Activated CD4-positive, alpha-beta T cell treated with anti-CD3 and anti-CD28 coated beads, Interleukin-2, amount 10 ng/mL, durations not matched to agents 24 days and 14 days (primary cell): ENCODE results near the gene OR4L1. TPM values are rescaled to one million over a fixed set of nuclear protein-coding genes. Genes with fewer than 3 reads are reported as not detected.
"Not testable (repeated sequence)": the region's sequence is repeated elsewhere in the genome, so short reads cannot be mapped to it uniquely, and the experiment has no call there.

Experiments
- DNase-seq: peaks from one replicate; pipeline ENCODE4 v3.0.0; 2022
- H3K27ac Mint-ChIP-seq: one replicate; pipeline ENCODE4 v1.8.0; 2022; ENCODE audit warnings: mild to moderate bottlenecking, mixed read lengths
- H3K27me3 Mint-ChIP-seq: one replicate; pipeline ENCODE4 v1.8.0; 2022; ENCODE audit warnings: mixed read lengths
- H3K36me3 Mint-ChIP-seq: one replicate; pipeline ENCODE4 v1.8.0; 2022; ENCODE audit warnings: low read depth, mild to moderate bottlenecking, mixed read lengths
- H3K4me1 Mint-ChIP-seq: one replicate; pipeline ENCODE4 v1.8.0; 2021; ENCODE audit warnings: mixed read lengths
- H3K4me3 Mint-ChIP-seq: one replicate; pipeline ENCODE4 v1.8.0; 2022; ENCODE audit warnings: mild to moderate bottlenecking, moderate library complexity, mixed read lengths
- H3K9me3 Mint-ChIP-seq: one replicate; pipeline ENCODE4 v1.8.0; 2021; ENCODE audit warnings: mixed read lengths
- intact Hi-C: fragments of 100-400 bp; cut with micrococcal nuclease; formaldehyde crosslinking; loops from one replicate; pipeline ENCODE4 v1.15.1; 2023
- total RNA-seq: library from RNA; stranded (reverse); gene quantifications from 2 replicates; pipeline ENCODE4 v1.2.3, GENCODE V29; 2022

OR4L1 gene, protein sequence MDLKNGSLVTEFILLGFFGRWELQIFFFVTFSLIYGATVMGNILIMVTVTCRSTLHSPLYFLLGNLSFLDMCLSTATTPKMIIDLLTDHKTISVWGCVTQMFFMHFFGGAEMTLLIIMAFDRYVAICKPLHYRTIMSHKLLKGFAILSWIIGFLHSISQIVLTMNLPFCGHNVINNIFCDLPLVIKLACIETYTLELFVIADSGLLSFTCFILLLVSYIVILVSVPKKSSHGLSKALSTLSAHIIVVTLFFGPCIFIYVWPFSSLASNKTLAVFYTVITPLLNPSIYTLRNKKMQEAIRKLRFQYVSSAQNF
- not detected in 2 replicates for total RNA-seq

DNA sequence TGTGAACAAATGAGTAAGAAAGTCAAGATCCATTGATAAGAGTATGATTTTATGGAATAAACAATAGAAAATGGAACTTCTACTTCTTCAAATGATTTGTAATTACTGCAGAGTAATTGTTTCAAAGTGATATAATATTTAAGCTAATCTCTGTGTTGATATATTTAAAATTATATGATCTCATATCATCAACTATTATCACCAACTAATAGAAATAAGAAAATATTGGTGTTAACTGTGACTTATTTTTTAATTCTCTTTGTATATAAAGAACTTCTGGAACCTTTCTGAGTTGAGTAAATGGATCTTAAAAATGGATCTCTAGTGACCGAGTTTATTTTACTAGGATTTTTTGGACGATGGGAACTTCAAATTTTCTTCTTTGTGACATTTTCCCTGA is at the start of gene OR4L1:
Gene OR4L1, plus strand, starts transcription at position 301 of the 400 bp plus-strand sequence. Its CDS starts 0 bp downstream, at position 301.
- H3K4me3 Mint-ChIP-seq, result no peak within 1 kb of the TSS
- H3K27me3 Mint-ChIP-seq, result no peaks in the 10 kb centered on the region
- H3K4me1 Mint-ChIP-seq, result no peaks in the 10 kb centered on the region
- no peaks in the 10 kb centered on the region for H3K9me3 Mint-ChIP-seq
- intact Hi-C loops, result no loop called here
- H3K36me3 Mint-ChIP-seq, result no peaks in the 10 kb centered on the region
- DNase-seq, result no peak
- no peak within 1 kb of the TSS for H3K27ac Mint-ChIP-seq

GRCh38 chr14:20019257-20019865 is 40.5 kb upstream of the OR4L1 start, which contains the start of gene OR4K14:
OR4K14 (minus strand) TSS chr14:20019307; CDS start chr14:20015193, 4,114 bp downstream.
- no peak for DNase-seq
- intact Hi-C loops, result no loop called here
- no peak within 1 kb of the TSS for H3K4me3 Mint-ChIP-seq

GRCh38 chr14:20031058-20031457 is 28.8 kb upstream of the OR4L1 start:
- Mint-ChIP-seq H3K27ac (no peak overlapping the region), H3K36me3 (no peaks in the 10 kb centered on the region), H3K27me3 (no peaks in the 10 kb centered on the region), H3K4me1 (no peaks in the 10 kb centered on the region), H3K4me3 (no peak overlapping the region), H3K9me3 (peaks cover 8% of the 10 kb centered on the region)
- intact Hi-C loops, result no loop called here
- no peak for DNase-seq

More at GRCh38 chr14:20019257-20019865, 40.5 kb upstream of the OR4L1 start, which contains the start of gene OR4K14:
- Mint-ChIP-seq H3K36me3 (no peaks in the 10 kb centered on the region), H3K9me3 (peaks cover under 1% of the 10 kb centered on the region), H3K27ac (no peak within 1 kb of the TSS), H3K4me1 (no peaks in the 10 kb centered on the region), H3K27me3 (no peaks in the 10 kb centered on the region)

DNA sequence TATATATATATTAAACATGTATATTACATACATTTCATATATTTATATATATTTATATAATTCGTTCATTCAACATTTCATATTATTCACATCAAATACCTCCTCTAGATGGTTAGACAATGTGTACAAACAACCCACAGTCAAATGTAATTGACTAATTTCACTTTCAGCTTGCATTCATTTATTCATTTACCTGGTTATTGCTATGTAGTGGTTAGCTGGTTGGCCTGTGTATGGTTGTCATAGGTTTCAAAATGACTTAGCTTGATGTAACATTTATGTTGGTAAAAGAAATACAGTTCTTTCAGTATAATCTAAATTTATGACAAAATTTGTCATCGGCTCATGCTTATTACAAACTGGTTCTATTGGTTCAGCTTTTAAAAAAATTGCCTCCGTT is 24.4 kb upstream of the OR4L1 start:
- no peak for DNase-seq
- H3K27me3 Mint-ChIP-seq, result no peaks in the 10 kb centered on the region
- H3K4me3 Mint-ChIP-seq, result no peak overlapping the region
- no peaks in the 10 kb centered on the region for H3K4me1 Mint-ChIP-seq
- no peak overlapping the region for H3K27ac Mint-ChIP-seq
- intact Hi-C loops, result no loop called here
- peaks cover 8% of the 10 kb centered on the region for H3K9me3 Mint-ChIP-seq
- H3K36me3 Mint-ChIP-seq, result no peaks in the 10 kb centered on the region

DNA sequence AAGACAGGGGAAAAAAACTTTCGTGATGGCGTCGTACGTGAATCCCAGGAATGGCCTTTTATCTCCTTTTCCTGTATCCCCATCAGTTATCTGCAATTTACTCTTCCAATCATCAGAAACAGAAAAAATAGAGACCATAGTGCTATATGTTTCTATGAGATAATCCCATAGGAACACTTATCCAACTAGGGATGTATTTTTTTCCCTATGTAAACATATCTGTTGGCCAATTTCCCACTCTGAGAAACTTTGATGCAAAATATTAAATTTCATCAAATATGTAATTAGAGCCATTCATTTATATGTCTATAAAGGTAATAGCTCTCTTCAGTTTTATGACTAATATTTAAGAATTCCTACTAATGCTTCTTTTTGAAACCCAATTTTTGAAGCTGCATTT is 23.9 kb upstream of the OR4L1 start, which contains the start of gene OR4K13:
Gene OR4K13, minus strand, starts transcription at position 101 of the 400 bp plus-strand sequence. CDS start 1,280 bp downstream, outside the sequence.
- Mint-ChIP-seq H3K27ac (no peak within 1 kb of the TSS), H3K27me3 (no peaks in the 10 kb centered on the region), H3K4me1 (no peaks in the 10 kb centered on the region), H3K4me3 (no peak within 1 kb of the TSS), H3K9me3 (peaks cover 8% of the 10 kb centered on the region), H3K36me3 (no peaks in the 10 kb centered on the region)
- no peak for DNase-seq
- intact Hi-C loops, result no loop called here

GRCh38 chr14:20044243-20044642 is 15.6 kb upstream of the OR4L1 start:
- H3K36me3 Mint-ChIP-seq, result no peaks in the 10 kb centered on the region
- no peaks in the 10 kb centered on the region for H3K27me3 Mint-ChIP-seq
- H3K9me3 Mint-ChIP-seq, result no peaks in the 10 kb centered on the region
- no peaks in the 10 kb centered on the region for H3K4me1 Mint-ChIP-seq
- intact Hi-C loops, result no loop called here
- no peak overlapping the region for H3K4me3 Mint-ChIP-seq
- DNase-seq, result no peak
- no peak overlapping the region for H3K27ac Mint-ChIP-seq

GRCh38 chr14:20048202-20048601 is 11.6 kb upstream of the OR4L1 start:
- H3K9me3 Mint-ChIP-seq, result no peaks in the 10 kb centered on the region
- H3K36me3 Mint-ChIP-seq, result no peaks in the 10 kb centered on the region
- H3K4me1 Mint-ChIP-seq, result no peaks in the 10 kb centered on the region
- no peaks in the 10 kb centered on the region for H3K27me3 Mint-ChIP-seq
- DNase-seq, result no peak
- no peak overlapping the region for H3K27ac Mint-ChIP-seq
- intact Hi-C loops, result no loop called here
- no peak overlapping the region for H3K4me3 Mint-ChIP-seq

GRCh38 chr14:20092050-20092449 is 32.2 kb downstream of the OR4L1 start:
- Mint-ChIP-seq H3K4me1 (no peaks in the 10 kb centered on the region), H3K27me3 (peaks cover 2% of the 10 kb centered on the region), H3K4me3 (no peak overlapping the region), H3K27ac (no peak overlapping the region), H3K9me3 (no peaks in the 10 kb centered on the region), H3K36me3 (no peaks in the 10 kb centered on the region)
- intact Hi-C loops, result no loop called here
- no peak for DNase-seq

DNA sequence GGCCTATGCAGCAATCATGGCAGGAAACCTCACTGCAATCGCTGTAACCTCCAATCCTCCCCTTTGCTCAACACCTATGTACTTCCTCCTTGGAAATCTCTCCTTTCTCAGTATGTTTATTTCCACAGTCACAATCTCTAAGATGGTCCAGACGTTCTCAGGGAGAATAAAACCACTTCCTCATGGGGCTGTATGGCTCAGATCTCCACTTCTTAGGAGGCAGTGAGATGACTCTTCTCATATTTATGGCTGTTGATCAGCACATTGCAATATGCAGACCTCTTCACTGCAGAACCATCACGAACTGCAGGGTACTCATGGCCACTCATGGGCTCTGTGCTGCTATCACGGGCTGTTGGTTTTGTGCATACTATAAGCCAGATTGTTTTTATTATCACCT is 33.6 kb downstream of the OR4L1 start:
- Mint-ChIP-seq H3K9me3 (no peaks in the 10 kb centered on the region), H3K4me1 (no peaks in the 10 kb centered on the region), H3K36me3 (no peaks in the 10 kb centered on the region), H3K27ac (no peak overlapping the region), H3K4me3 (no peak overlapping the region), H3K27me3 (peaks cover 2% of the 10 kb centered on the region)
- intact Hi-C loops, result no loop called here
- DNase-seq, result no peak

- H3K4me1 Mint-ChIP-seq, H3K36me3 Mint-ChIP-seq, H3K27ac Mint-ChIP-seq, DNase-seq, intact Hi-C loops, H3K4me3 Mint-ChIP-seq, H3K27me3 Mint-ChIP-seq, H3K9me3 Mint-ChIP-seq: not testable (repeated sequence)
Measured at GRCh38 chr14:20098926-20099770, 39.3 kb downstream of the OR4L1 start.

DNA sequence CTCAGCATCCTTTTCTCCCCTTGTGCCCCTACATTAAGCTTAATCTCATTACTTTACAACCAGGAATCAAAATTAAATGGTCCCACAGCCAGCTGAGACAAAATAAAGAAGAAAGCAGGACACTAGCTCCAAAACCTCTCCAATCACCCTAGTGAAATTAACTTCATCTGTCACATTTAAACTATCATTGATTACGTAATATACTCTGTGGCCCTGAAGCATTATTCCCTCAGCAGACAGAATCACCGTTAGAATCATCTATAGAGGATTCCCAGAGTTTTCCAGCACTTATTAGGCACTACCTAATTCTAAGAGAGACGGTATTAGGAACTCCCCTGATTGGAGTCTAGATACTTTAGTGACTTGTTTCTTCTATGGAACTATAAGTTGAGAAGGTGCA is 50.6 kb downstream of the OR4L1 start, which contains the start of gene OR4K17:
Gene OR4K17, plus strand, starts transcription at position 302 of the 400 bp plus-strand sequence. CDS start 6,761 bp downstream, outside the sequence.
- no peak for DNase-seq
- H3K4me3 Mint-ChIP-seq, result no peak within 1 kb of the TSS
- no peaks in the 10 kb centered on the region for H3K9me3 Mint-ChIP-seq
- intact Hi-C loops, result no loop called here
- no peak within 1 kb of the TSS for H3K27ac Mint-ChIP-seq
- H3K27me3 Mint-ChIP-seq, result peaks cover 2% of the 10 kb centered on the region
- no peaks in the 10 kb centered on the region for H3K36me3 Mint-ChIP-seq
- no peaks in the 10 kb centered on the region for H3K4me1 Mint-ChIP-seq
